LHCN-M2 (cell line): ENCODE data around the gene KLF15. TPM values are rescaled to one million over a fixed set of nuclear protein-coding genes. Genes with fewer than 3 reads are reported as not detected.
A peak's percentile ranks its signal among the peaks of the same experiment; 100 is the strongest.

Source experiments
- DNase-seq: peaks from one replicate; pipeline ENCODE4 v3.0.0-alpha.2; 2012; ENCODE audit warnings: low read depth
- total RNA-seq: library from RNA; depleted of rRNA; stranded (reverse); fragments of >200 nt; gene quantifications from 2 replicates; pipeline ENCODE4 v1.2.3, GENCODE V29; 2014

Gene KLF15
- total RNA-seq, 1 experiment from 2014 or later = 0.11 TPM

DNA sequence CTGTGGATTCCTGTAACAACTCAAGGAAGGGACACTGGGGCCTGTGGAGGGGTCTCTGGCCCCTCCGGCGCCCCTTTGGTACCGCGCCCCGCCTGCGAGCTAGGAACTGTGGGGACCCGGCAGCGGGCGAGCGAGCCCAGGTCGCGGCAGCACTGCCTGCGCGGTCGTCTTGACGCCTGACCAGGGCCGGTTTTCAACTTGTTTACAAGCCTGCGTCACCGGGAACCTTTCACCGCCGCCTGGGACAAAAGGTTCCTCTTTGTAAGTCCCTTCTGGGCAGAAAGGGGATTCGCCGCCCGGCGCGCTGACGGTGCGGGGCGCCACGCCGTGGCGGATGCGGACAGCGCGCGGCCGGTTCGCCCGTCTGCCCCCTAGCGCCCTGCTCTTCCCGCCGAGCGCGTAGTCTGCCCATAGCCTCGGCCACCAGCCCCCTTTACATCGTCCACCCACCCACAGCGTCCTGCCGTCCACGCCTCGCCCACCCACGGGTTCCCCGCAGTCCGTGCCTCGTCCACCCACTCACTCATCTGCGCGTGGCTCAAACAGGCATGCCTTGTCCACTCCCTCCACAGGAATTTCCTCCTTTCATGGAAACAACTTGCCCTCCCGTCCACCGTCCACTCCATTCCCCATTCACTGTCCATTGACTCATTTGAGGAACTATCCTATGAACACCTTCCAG lies 32.0 kb upstream of the KLF15 start:
- peak; percentile 59 for DNase-seq

DNA sequence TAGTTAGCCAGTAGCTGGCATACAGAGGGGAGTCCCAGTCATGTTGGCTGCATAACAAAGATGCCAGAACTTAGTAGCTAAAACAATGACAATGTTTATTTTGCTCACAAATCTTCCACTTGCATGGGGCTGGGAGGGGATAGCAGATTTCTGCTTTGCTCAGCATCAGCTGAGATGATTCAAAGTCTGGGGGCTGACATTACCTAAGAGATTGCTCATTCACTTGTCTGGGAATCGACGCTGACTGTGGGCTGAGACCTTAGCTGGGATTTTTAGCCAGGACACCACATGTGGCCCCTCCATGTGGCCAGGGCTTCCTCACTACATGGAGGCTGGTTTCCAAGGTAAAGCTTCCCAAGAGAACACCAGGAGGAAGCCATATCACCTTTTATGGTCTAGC lies 24.8 kb upstream of the KLF15 start:
- DNase-seq = no peak

DNA sequence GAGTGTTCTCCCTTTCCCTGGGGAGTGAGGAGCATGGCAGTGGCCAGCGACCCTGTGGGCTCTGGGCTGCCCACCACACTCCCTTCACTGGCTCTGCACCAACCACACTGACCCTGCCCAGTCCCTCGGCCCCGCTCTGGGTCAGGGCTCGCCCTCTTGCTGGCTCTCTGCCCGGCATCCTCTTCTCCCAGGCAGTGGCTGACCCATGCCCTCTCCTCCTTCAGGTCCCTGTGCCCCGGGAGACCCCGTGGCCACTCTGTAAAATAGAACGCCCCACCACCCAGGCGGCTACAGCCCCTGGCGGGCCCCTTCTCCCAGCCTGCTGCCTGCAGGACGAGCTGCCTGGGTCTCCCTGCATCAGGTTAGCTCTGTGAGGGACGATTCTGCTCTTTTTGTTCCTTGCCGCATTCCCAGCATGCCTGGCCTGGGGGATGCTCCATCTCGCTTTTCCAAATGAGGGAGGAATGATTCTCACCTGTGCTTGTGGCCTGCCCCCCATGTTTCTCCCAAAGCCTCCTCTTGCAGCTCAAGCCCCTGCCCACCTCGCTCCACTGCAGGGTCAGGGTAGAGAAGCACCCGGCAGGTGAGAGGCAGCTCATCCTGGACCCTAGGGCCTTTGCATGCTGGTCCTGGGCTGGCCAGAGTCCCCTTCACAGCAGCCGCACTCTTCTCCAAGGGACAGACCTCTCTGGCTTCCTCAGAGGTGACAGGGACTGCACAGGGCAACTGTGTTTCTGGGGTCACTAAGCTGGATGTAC lies 23.0 kb upstream of the KLF15 start:
- DNase-seq = no peak

DNA sequence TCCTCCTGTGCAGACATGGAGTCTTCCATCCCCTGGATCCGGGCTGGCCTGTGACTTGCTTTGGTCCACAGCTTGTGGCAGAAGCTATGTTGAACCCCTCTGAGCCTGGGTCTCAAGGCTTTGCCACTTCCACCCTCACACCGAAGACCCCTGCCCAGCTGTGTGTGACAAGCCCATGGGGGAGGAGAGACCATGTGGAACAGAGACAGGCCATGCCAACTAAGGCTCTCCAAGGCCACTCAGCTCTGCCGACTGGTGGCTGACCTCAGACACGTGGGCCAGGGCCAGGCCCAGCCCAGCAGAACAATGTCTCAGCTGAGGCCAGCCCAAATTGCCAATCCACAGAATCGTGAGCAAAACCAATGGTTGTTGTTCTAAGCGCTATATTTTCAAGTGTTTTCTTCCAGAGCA lies 21.1 kb upstream of the KLF15 start:
- no peak for DNase-seq

DNA sequence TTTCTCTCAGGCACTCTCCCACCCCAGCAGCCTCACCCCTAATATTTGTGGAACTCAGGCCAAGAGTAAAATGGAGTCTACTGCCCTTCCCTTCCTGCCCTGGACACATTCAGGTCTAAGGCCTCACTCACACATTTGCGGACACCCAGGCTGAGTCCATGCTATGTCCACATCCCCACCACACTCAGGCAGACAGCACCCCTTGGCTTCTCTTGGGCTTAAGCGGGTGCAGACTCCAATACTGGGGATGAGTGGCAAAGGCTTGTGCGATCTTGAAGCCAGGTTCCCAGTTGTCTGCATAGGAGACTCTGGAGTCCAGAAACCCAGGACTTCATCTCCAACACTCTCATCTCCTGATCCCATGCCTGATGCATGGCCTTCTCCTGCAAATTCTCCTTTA lies 20.0 kb upstream of the KLF15 start:
- no peak for DNase-seq

DNA sequence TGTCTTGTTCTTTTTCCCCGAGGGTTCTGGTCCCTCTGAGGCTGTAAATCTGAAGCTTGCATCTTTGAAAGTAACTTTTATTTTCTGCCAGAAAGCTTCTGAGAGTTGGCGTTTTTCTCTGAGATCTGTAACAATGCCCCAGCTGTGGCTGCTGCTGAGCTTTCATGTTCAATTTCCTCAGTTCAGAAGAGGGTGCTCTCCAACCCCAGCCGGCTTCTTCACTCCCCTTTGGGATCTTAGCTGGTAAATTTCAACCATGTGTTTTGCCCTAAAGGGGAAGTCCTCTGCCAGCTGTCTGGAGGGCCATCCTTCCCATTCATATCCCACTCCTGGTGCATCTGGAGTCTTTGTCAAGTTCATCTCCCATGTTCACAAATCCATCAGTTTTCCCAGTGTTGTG lies 19.2 kb upstream of the KLF15 start:
- DNase-seq = no peak

DNA sequence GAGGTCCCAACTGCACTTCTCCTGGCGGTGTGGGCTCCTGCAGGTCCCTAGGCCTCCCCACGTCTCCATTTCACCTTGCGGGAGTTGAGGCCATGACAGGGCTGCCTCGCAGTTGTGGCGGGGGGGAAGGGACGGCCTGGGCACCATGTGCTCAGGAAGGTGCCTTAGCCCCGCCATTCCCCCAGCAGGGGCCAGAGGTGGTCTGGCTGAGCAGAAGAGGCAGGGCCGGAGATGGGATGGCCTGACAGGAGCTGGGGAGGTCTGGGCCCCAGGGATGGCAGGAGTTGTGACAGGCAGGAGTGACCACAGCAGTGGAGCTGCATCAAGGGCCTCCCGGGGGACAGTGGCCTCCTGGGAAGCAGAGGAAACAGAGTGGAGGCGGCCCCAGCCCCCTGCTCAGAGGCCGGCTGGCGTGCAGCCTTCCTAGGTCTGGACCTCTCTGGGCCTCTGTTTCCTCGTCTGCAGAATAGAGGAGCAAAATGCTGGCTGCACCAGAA lies 18.7 kb upstream of the KLF15 start:
- no peak for DNase-seq

DNA sequence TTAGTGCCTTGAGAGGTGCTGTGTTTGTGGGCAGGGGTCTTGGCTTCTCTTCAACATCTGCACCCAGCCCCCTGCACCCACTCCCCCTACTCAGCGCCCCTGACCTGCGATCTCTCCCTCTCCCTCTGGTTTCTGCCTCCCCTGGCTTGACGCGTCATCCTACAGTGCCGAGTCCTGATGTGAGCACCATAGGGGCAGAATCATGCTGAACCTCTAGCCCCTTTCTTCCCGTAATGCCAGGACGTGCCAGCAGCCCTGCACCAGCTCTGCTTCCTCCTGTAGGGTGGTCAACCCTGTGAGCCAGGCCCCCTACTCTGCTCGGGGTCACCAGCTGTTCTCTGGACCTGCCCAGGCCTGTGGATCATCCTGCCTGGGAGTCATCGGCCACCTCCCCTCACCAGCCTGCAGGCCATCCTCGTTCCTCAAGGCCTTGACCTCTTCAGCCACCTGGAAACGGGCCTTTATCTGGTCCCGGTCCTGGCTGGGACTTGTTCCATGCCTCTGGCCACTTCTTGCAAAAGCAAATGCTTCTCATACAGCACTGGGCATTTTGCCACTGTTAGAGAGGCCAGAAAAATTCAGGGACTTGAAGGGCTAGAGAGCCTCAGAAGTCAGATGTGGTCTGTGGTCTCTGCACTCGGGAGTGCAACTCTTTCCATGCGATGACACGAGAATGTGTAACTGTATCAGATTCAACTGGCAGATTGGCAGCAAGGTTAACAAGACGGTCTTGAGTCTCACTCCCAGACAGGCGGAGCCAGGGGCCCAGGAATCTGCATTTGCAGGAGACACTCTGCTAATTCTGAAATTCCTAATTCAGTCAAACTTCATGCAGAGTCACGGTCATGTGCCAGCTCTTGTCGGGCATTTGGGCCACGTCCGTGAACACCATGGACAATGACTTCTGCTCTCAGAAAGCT lies 16.7 kb upstream of the KLF15 start:
- no peak for DNase-seq

DNA sequence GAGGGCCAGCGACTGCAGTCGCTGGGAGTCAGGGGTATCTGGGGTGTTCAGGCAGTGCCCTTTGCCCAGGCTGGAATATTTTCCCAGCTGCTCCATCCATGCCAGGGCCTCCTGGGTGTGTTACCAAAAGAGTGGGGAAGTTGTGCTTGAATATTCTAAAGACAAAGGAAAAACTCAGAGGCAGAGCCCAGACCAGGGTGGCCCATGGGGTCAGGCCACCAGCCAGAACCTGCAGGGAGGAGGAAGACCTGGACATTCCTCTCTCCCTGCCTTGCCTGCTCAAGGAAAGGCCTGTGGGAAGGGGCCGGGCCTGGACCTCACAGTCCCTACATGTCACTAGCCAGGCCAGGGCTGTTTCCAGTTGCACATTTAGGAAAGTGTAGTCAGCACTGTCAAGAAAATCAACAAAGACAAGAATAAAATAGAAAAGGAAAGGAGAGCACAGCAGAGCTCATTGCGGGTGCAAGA lies 16.0 kb upstream of the KLF15 start:
- no peak for DNase-seq

DNA sequence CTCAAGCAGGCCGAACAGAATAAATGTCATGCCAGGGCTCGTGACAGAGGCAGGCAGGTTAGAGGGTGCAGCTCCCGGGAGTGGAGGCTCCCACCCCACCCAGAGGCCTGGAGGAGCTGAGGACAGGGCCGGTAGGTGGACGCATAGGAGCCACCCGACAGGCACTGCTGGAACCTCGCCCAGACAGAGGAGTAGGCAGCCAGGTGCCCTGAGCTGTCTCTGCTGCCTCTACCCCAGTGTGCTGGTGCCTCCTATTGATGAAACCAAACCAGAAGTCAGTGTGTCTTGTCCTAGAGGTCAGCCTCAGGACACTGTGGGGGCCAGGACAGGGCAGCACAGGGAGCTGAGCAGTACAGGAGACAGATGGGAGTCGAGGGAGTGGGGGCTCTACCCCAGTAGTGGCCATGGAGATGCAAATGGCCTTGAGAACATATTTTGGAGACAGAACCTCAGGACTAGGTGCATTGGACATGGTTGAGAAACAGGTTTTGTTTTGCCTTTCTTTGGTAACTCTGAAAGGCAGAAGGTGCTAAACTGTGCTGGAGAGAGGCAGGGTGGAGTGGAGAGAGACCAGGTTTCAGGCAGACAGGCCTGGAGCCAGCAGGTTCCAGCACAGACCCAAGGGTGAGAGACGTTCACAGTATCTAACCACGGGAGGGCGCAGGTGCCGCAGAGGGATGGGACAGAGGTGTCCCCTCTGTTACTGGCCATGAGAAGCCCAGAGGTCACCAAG lies 15.4 kb upstream of the KLF15 start:
- DNase-seq = no peak

DNA sequence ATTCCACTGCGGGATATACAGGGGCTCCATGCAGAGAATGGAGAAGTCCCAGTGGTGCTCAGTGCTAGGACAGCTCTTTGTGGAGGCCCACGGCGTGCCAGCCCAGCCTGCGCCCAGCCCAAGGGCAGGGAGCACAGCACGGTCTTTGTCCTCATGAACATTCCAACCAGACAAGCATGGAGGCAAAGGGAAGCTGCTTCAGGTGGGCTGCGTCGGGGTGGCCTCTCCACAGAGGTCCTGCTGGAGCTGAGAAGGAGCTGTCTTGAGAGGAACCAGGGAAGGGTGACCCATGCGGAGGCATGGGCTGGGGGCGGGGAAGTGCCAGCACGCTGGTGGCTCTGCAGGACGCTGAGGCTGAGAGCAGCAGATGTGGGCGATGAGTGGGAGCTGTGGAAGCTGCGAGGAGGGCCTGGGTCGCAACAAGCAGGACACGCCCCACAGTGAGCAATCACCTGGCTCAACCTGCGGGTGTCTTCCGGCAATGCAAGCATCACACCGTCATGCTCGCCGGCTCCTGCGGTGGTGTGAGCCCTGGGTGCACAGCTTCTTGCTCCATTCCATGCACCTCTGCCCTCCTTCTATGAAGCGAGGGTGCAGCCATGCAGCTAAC lies 14.0 kb upstream of the KLF15 start:
- no peak for DNase-seq

DNA sequence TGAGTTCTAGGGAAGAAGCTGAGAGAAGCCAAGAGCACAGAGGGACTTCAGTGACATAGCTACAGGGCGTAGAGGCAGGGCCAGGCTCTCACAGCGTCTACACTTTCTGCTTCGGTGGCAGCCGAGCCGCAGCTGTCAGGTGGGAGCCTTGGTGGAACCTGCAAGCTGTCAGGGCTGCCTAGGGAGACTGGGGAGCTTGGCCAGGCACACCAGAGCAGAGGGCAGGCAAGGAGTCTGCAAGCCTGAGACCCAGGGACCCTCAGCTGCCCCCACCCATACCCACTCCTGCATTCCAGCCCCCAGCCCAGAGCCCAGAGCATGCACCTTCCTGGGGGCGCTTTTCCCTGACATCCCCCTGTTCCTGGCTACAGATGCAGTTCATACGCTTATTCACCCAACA lies 13.4 kb upstream of the KLF15 start:
- DNase-seq = no peak

DNA sequence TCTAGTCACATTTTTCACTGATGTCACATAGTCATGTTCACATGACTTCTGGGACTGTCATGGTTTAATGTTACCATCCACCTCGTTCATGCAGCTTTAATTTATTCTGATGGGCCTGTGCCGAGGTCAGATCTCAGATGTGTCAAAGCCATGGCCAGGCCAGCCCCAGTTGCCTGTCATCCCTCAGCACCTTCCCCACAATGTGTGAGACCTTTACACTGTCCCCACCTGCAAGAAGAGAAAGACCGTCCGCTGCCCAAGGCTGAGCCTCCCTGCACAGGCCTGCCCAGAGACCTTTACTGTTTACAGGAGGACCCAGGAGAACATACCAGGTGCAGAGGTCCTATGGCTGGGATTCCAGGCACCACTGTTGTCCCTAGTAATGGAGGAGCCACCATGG lies 12.8 kb upstream of the KLF15 start:
- DNase-seq = no peak

DNA sequence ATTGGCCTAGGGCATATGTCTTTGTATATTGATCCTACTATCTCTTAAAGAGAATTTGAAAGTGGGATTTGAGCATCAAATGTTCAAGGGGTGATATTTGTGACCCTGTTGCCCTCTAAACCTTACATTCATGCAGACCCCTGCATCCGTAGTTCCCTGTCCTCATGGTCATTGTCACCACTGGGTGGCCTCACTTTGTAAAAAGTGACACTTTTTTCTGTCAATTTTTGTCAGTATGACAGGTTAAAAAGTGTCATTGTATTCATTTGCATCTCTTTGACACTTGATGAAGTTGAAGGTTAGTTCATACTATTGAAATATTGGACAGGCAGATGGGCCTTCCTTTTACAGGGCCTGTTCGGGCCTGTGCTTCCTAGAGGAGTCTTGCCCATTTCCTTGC lies 12.3 kb upstream of the KLF15 start:
- no peak for DNase-seq

DNA sequence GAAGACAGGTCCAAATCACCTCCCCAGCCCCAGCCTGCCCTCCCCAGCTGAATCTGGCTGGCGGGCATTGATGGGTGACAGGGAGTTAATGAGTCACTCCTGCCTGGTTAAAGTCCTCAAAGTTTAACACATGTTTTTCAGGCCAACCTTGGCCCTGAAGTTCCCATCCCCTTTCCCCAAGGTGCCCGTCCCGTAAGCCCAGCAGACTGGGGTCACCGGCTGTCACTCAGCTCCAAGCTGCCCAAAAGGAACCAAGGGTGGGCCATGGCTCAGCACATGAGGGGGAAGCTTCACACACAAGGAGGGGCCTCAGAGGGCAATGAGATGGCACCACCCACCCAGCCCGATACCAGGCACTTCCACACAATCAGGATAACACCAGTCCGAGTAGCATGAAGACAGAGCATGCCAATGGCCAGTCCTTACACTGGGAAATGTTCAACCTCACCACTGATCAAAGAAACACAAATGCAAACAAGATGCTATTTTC lies 10.2 kb upstream of the KLF15 start:
- no peak for DNase-seq

DNA sequence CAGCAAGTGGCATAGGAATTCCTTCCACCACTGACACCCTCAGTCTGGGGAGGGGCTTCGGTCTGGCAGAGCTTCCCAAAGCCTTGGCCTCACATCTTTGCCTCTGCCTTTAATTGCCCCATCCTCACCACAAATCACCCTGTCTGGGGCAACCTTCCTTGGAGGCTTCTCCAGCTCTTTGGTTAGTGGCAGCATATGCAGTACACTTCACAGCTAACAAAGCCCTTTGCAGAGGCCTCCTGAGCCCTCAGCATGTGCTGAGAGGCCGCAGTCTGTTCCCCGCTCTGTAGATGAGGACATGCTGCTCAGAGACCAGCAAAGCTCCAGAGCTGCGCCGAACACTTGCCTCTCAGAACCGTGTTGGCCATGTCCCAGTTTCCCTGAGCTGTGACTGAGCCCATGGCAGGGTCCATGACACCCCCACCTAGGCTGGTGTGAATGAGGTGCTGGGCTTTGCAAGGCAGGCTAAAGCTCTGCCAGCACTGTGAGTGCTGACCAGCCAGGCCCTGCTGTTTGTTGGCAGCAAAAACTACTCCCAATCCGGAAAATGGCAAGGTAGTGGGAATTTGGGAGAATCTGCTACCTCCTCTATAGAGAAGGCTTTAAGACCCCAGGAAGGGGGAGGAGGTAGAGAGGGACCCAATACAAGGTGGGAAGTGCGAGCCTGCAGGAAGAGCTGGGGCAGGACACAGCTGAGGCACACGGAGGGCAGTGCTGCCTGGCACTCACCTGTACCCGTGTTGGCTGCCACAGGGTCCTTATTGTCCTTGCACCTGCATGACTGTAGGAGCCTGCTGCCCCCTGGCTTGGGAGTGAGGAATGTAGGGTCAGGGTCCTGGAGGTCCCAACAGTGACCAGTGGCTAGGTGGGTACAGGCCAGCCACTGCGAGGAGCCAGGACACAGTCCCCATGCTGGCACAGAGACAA lies 8.4 kb upstream of the KLF15 start:
- no peak for DNase-seq

DNA sequence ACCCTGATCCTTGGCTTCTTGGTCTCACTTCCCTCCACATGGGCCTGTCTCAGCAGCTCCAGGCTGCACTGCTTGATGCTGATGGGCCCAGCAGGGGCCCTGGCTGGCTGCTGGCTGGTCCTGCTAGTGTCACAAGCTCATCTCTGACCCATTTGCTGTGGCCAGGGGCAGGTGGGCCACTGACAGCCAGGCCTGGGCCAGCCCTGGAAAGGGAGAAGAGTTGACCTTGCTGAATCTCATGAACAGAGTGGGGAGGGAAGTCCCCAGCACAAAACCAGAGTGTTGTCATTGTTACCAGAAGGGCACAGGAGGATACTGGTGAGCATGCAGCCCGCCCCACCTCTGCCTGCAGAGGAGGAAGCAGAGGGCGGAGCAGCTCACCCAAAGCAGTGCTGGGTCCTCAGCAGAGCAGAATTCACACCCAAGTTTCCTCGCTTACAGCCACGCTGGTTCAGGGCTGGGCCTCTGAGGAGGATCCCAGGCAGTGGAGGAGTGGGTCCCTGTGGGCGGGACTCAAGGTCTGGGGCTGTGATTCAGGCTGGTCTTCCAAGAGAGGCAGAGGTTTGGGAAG lies 7.6 kb upstream of the KLF15 start:
- no peak for DNase-seq

DNA sequence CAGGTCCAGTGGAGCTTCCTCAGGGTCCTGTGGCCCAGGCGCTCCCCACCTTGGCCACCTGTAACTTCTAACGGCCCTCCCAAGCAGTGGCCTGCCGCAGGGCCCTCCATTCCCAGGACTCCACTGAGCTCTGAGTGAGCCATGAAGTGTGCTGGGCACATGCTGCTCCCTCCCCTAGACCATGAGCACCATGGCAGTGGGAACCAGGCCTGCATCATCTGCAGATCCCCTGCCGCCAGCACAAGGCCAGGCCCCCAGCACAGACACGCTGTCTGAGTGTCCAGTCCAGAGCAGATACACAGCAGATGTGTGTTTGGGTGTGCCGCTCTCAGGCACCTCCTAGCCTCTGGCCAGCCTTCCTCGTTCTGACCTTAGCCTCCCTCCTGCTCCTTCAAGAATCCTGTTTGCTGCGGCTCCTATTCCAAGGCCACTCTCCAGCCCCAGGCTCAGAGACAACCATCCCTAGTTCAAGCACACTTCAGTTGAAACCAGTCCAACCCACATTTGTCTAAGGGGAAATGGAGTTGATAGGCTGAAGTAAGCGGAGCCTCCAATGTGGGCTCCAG lies 7.0 kb upstream of the KLF15 start:
- no peak for DNase-seq

DNA sequence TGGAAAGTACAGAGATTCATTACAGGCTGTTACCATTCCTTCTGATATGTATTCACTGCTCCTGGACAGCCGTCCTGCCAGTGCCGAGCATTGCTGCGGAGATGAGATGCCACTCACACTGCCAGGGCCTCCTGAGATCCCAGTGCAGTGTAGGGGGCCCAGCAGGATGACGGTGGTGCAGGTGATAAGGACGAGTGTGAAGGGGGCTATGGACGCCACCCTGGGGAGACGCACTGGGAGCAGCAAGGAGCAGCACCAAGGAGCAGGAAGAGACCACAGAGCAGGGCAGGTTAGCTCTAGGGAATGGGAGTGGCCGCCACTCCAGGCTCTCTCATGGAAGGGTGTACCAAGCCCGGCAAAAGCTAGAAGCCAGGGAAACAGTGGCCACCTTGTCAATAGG lies 4.0 kb upstream of the KLF15 start:
- no peak for DNase-seq
